GM13976 (cell line): ENCODE data around the gene AQR.
"Not testable (repeated sequence)": the region's sequence is repeated elsewhere in the genome, so short reads cannot be mapped to it uniquely, and the experiment has no call there.

Experiments
- DNase-seq: peaks from one replicate; pipeline ENCODE4 v3.0.0; 2012; ENCODE audit warnings: low spot score
- in situ Hi-C: fragments of 300-500 bp; cut with MboI; formaldehyde crosslinking; loops from one replicate; pipeline ENCODE4 v1.12.0; 2022; ENCODE audit warnings: low sequenced_read_pairs, mixed read lengths, inconsistent platforms; ENCODE audit not compliant: unreplicated experiment
- TF ChIP-seq, protein P1 (sequence below): IDR thresholded peaks from 2 replicates; pipeline ENCODE4 v1.5.1; 2012; ENCODE audit warnings: borderline replicate concordance, mild to moderate bottlenecking; ENCODE audit not compliant: insufficient read depth; ENCODE audit errors: extremely low read depth, missing control alignments, control extremely low read depth

Gene AQR

DNA sequence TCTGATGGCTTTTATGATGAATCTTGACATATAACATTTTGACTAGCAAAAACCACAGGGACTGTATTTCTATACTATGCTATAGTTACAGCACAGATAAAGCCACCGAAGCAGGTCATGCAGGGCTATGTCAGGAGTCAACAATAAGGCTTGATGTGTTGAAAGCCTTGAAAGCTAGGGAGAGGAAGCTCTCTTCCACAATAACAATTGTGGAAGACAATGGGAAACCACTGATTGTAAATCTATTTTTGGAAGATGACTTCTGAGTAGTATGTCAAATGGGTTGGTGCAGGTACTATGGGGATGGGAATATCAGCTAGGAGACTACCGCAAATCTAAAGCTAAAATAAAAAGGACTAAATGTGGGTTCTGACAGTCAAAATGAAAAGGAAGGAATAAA, 4.0 kb upstream of the AQR start:
- DNase-seq, result no peak
- TF ChIP-seq, protein P1, sequence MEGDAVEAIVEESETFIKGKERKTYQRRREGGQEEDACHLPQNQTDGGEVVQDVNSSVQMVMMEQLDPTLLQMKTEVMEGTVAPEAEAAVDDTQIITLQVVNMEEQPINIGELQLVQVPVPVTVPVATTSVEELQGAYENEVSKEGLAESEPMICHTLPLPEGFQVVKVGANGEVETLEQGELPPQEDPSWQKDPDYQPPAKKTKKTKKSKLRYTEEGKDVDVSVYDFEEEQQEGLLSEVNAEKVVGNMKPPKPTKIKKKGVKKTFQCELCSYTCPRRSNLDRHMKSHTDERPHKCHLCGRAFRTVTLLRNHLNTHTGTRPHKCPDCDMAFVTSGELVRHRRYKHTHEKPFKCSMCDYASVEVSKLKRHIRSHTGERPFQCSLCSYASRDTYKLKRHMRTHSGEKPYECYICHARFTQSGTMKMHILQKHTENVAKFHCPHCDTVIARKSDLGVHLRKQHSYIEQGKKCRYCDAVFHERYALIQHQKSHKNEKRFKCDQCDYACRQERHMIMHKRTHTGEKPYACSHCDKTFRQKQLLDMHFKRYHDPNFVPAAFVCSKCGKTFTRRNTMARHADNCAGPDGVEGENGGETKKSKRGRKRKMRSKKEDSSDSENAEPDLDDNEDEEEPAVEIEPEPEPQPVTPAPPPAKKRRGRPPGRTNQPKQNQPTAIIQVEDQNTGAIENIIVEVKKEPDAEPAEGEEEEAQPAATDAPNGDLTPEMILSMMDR, result no peak
- in situ Hi-C loops, result no loop called here

DNA sequence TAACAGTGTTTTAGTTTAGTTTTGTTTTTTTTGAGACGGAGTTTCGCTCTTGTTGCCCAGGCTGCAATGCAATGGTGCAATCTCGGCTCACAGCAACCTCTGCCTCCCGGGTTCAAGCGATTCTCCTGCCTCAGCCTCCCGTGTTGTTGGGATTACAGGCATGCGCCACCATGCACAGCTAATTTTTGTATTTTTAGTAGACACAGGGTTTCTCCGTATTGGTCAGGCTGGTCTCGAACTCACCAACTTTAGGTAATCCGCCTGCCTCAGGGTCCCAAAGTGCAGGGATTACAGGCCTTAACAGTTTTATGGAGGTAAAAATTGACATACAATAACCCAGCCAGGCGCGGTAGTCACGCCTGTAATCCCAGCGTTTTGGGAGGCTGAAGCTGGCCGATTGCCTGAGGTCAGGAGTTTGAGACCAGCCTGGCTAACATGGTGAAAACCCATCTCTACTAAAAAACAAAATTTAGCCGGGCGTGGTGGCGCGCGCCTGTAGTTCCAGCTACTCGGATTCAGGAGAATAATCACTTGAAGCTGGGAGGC, 629 bp upstream of the AQR start:
- in situ Hi-C loops, DNase-seq: not testable (repeated sequence)

DNA sequence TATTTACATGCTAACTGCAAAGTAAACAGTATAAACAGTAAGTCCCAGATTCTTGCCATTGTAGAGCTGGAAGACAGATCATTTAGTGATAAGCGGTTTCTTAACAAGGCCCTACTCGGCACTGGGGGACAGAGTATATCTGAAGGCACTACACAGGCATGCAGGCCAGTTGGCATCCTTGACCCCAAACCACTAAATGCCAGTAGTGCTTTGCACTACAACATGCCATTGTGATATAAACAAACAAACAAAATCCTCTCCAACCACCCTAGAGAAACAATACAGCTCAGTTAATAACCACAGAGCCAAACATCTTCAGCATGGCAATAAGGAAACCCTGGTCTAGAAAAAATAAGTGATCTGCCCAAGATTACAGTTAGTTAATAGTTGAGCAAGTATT, 5.3 kb downstream of the AQR start:
- DNase-seq, result no peak
- in situ Hi-C loops, result no loop called here
- TF ChIP-seq, protein P1, result no peak

DNA sequence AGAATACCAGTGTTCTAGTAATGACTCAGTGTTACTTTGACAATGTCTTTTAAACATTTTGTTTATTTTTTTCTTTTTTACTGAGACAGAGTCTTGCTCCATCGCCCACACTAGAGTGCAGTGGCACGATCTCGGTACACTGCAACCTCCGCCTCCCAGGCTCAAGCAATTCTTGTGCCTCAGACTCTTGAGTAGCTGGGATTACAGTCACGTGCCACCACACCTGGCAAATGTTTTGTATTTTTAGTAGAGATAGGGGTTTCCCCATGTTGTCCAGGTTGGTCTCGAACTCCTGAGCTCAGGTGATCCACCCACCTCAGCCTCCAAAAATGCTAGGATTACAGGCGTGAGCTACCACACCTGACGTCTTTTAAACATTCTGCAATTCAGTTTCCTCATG, 15.7 kb downstream of the AQR start:
- TF ChIP-seq, protein P1, result no peak
- in situ Hi-C loops, result no loop called here
- no peak for DNase-seq

DNA sequence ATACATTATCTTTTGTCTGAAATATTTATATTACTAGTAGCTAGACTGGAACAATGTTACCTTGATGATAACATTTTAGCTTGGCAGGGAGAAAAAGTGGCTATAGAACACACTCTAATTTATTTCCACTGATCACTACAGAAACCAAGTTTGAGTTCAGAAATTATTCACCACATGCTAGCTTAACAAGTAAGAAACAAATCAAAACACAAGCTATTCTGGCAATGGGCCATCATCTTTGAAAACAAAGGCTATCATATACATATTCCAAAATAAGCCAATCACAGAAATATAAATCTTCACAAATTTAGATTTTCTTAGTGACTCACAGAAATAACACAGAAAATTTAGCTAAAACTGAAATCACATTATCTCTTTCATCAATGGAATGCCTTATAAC, 17.1 kb downstream of the AQR start:
- no peak for DNase-seq
- TF ChIP-seq, protein P1, result no peak
- in situ Hi-C loops, result no loop called here

DNA sequence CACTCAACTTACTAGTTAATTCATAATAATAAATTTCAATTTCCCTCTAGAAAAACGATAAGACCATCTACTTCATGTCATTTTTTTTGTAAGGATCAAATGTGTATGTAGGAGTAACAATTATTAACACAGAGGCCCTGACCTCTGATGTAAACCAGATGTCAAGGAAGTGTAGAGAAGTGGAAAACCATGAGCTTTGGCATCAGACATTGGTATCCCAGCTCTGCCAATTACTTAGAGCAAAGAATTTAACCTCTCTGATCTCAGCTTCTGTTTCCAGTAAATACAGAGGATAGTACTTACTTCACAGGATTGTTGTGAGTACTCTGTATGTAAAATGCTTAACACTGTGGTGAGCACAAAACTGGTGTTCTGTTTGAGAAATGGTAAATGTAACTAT, 17.5 kb downstream of the AQR start:
- in situ Hi-C loops, result no loop called here
- no peak for DNase-seq
- TF ChIP-seq, protein P1, result no peak

DNA sequence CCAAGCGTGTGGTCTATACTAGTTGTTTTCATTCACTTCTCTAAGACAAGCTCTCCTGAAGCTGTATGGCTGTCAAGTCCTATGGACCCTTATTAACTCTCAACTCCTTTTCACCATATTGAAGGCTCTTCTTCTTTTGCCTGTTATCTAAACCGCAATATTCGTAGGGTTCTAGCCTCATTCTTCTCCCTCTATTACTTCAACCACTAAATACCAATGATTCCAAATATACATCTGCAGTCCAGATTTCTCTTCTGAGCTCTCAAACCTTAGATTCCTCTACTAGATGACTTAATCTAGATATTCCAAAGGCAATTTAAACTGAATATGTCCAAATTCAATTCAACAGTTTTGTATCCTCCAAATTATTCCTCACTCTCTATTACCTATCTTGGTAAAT, 24.6 kb downstream of the AQR start:
- TF ChIP-seq, protein P1, result no peak
- in situ Hi-C loops, result no loop called here
- DNase-seq, result no peak
